Measurements from ENCODE around the gene DHRS13. TPM values are rescaled to one million over a fixed set of nuclear protein-coding genes. Genes with fewer than 3 reads are reported as not detected.
"Not testable (repeated sequence)": the region's sequence is repeated elsewhere in the genome, so short reads cannot be mapped to it uniquely, and the experiment has no call there.

The DHRS13 gene
- total and polyA plus RNA-seq, 2 donors (not counting 3 experiments of a cell fraction or from before 2014, with no cell fraction given): 7.2 to 9.3 TPM

DNA sequence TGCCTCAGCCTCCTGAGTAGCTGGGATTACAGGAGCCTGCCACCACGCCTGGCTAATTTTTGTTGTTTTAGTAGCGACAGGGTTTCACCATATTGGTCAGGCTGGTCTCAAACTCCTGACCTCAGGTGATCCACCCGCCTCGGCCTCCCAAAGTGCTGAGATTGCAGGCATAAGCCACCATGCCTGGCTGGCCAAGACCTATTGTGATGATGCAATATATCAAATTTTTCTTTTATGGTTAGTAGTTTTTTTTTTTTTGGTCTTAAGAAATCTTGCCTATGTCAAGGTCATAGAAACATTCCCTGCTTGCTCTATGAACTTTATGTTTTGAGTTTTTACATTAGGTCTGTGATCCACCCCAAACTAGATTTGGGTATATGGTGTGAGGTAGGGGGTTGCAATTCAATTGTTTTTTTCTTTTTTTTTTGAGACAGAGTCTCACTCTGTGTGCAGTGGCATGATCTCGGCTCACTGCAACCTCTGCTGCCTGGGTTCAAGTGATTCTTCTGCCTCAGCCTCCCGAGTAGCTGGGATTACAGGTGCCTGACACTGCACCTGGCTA is 25.6 kb downstream of the DHRS13 start:
- intact Hi-C loops (cut with micrococcal nuclease); BruUV-seq (replicated peaks); H3K4me3 ChIP-seq (replicated peaks in 1 of 3; ENCODE audit: insufficient read depth in 1 of 3, low read depth in 1 of 3, low read length in 3 of 3); DNase-seq (ENCODE audit: low read depth, low spot score); H3K9ac ChIP-seq (replicated peaks; ENCODE audit: extremely low read depth, insufficient read depth, low read length); H2AFZ ChIP-seq (ENCODE audit: low read depth, low read length); H3K9me1 ChIP-seq (replicated peaks; ENCODE audit: control insufficient read depth, extremely low read depth, insufficient read depth, low read length); H3K79me2 ChIP-seq (ENCODE audit: control insufficient read depth, insufficient read depth, low read length); H3K4me1 ChIP-seq (ENCODE audit: control insufficient read depth, extremely low read depth, insufficient read depth, low read length); FAIRE-seq; POLR2A ChIA-PET; H3K27ac ChIP-seq (ENCODE audit: insufficient read depth, low read depth, low read length); H3K27me3 ChIP-seq (ENCODE audit: control insufficient read depth in 2 of 2, insufficient read depth in 2 of 2, low read length in 2 of 2); dilution Hi-C loops (cut with MboI; ENCODE audit: extremely low pct_ligation_motif_present, low sequenced_read_pairs); H3K4me2 ChIP-seq (ENCODE audit: insufficient read depth, low read length); H3K9me3 ChIP-seq (replicated peaks; ENCODE audit: control insufficient read depth, insufficient read depth, low read length); H4K20me1 ChIP-seq (replicated peaks; ENCODE audit: control insufficient read depth, extremely low read depth, insufficient read depth, low read length): not testable (repeated sequence)
- CTCF ChIA-PET: interaction anchor here (1.5 to 3.0 kb wide), 3 partner anchors 113 to 116 kb away, joined by 4 to 47 read pairs (median 15); no protein-coding TSS in a partner anchor
- peaks cover 11 to 29% of the 10 kb centered on the region in 2 experiments for H3K36me3 ChIP-seq (ENCODE audit: control insufficient read depth in 2 of 2, extremely low read depth in 1 of 2, insufficient read depth in 2 of 2, low read length in 2 of 2)

DNA sequence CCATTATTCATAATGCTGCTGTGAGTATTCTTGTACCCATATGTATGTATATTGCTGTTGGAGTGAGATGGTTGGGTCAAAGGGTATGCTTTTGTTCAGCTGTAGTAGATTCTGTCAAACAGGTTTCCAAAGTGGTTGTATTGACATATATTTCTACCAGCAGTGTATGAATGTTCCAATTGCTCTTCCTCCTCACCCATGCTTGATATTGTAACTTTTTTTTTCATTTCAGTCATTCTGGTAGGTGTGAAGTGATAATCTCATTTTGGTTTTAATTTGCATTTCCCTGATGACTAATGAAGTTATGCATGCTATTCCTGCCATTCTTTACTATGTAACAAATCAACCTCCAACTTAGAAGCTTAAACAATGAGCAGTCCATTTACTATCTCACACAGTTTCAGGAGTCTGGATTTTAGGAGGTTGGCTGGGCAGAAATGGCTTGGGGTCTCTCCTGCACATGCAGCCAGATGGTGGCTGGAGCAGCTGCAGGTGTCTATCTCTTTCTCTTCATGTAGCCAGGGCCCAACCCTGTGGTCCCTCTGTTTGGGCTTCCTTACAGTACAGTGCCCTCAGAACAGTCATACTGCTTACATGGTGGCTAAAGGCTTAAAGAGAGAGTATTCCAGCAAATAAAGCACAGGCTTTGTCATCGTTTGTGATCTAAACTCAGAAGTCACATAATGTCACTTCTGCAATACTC is 26.9 kb downstream of the DHRS13 start:
- Histone ChIP-seq H3K79me2 (ENCODE audit: control insufficient read depth, insufficient read depth, low read length) (no peaks in the 10 kb centered on the region), H3K27ac (ENCODE audit: insufficient read depth, low read depth, low read length) (no peak overlapping the region), H4K20me1 (replicated peaks; ENCODE audit: control insufficient read depth, extremely low read depth, insufficient read depth, low read length) (no peaks in the 10 kb centered on the region), H3K9me3 (replicated peaks; ENCODE audit: control insufficient read depth, insufficient read depth, low read length) (no peaks in the 10 kb centered on the region), H3K4me1 (ENCODE audit: control insufficient read depth, extremely low read depth, insufficient read depth, low read length) (no peaks in the 10 kb centered on the region), H3K4me3 (replicated peaks in 1 of 3; ENCODE audit: insufficient read depth in 1 of 3, low read depth in 1 of 3, low read length in 3 of 3) (no peak overlapping the region), H3K27me3 (ENCODE audit: control insufficient read depth in 2 of 2, insufficient read depth in 2 of 2, low read length in 2 of 2) (no peaks in the 10 kb centered on the region), H3K9ac (replicated peaks; ENCODE audit: extremely low read depth, insufficient read depth, low read length) (no peak overlapping the region), H3K4me2 (ENCODE audit: insufficient read depth, low read length) (no peak overlapping the region), H2AFZ (ENCODE audit: low read depth, low read length) (no peak overlapping the region), H3K36me3 (ENCODE audit: control insufficient read depth in 2 of 2, extremely low read depth in 1 of 2, insufficient read depth in 2 of 2, low read length in 2 of 2) (peaks cover 5 to 17% of the 10 kb centered on the region in 2 experiments), H3K9me1 (replicated peaks; ENCODE audit: control insufficient read depth, extremely low read depth, insufficient read depth, low read length) (no peaks in the 10 kb centered on the region)
- CTCF ChIA-PET: interaction anchor here (1.5 kb wide), 1 partner anchor 113 kb away, joined by 4 read pairs; no protein-coding TSS in a partner anchor
- no TSS peak for BruUV-seq (replicated peaks)
- no peak for DNase-seq (ENCODE audit: low read depth, low spot score)
- dilution Hi-C loops (cut with MboI; ENCODE audit: extremely low pct_ligation_motif_present, low sequenced_read_pairs): no loop called here
- POLR2A ChIA-PET: no interaction called here
- intact Hi-C loops (cut with micrococcal nuclease): no loop called here
- no peak for TF ChIP-seq FOS (IDR thresholded peaks at IDR 0.05; ENCODE audit: borderline replicate concordance, insufficient read depth, low read length)
- TF ChIP-seq, protein P1, sequence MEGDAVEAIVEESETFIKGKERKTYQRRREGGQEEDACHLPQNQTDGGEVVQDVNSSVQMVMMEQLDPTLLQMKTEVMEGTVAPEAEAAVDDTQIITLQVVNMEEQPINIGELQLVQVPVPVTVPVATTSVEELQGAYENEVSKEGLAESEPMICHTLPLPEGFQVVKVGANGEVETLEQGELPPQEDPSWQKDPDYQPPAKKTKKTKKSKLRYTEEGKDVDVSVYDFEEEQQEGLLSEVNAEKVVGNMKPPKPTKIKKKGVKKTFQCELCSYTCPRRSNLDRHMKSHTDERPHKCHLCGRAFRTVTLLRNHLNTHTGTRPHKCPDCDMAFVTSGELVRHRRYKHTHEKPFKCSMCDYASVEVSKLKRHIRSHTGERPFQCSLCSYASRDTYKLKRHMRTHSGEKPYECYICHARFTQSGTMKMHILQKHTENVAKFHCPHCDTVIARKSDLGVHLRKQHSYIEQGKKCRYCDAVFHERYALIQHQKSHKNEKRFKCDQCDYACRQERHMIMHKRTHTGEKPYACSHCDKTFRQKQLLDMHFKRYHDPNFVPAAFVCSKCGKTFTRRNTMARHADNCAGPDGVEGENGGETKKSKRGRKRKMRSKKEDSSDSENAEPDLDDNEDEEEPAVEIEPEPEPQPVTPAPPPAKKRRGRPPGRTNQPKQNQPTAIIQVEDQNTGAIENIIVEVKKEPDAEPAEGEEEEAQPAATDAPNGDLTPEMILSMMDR (IDR thresholded peaks at IDR 0.05; ENCODE audit: extremely low read depth in 1 of 2, insufficient read depth in 1 of 2, low read depth in 1 of 2, low read length in 2 of 2): no peak
- no peak for TF ChIP-seq MYC (IDR thresholded peaks at IDR 0.05; ENCODE audit: low read depth, low read length)
- TF ChIP-seq POLR2AphosphoS5 (IDR thresholded peaks at IDR 0.05; ENCODE audit: insufficient read depth, low read depth, low read length): no peak
- no peak for TF ChIP-seq POLR2A (IDR thresholded peaks at IDR 0.05; ENCODE audit: low read depth, low read length)
- TF ChIP-seq EZH2 (IDR thresholded peaks at IDR 0.05; ENCODE audit: borderline replicate concordance, low read depth, low read length, severe bottlenecking): no peak
- no peak for TF ChIP-seq JUN (IDR thresholded peaks at IDR 0.05; ENCODE audit: borderline replicate concordance, insufficient read depth, insufficient read length, low read depth)
- TF ChIP-seq GATA2 (IDR thresholded peaks at IDR 0.05; ENCODE audit: insufficient read depth, insufficient read length, low read depth, low read length): no peak
- TF ChIP-seq, protein P2, sequence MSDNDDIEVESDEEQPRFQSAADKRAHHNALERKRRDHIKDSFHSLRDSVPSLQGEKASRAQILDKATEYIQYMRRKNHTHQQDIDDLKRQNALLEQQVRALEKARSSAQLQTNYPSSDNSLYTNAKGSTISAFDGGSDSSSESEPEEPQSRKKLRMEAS (IDR thresholded peaks at IDR 0.05; ENCODE audit: insufficient read depth, insufficient read length): no peak
- FAIRE-seq: peak; percentile 78

All from endothelial cell of umbilical vein (primary cell).